Amniotic epithelial cell (primary cell): Measurements from ENCODE around the gene PIP4K2C.
"Not testable (repeated sequence)": the region's sequence is repeated elsewhere in the genome, so short reads cannot be mapped to it uniquely, and the experiment has no call there.

Experiments
- DNase-seq: peaks from one replicate; pipeline ENCODE4 v3.0.0-alpha.2; 2010; ENCODE audit warnings: low read depth

Gene PIP4K2C

GRCh38 chr12:57609781-57610553 lies 19.0 kb downstream of the PIP4K2C start:
- no peak for DNase-seq

- no peak for DNase-seq
Measured at GRCh38 chr12:57610554-57611107, 19.6 kb downstream of the PIP4K2C start.

DNA sequence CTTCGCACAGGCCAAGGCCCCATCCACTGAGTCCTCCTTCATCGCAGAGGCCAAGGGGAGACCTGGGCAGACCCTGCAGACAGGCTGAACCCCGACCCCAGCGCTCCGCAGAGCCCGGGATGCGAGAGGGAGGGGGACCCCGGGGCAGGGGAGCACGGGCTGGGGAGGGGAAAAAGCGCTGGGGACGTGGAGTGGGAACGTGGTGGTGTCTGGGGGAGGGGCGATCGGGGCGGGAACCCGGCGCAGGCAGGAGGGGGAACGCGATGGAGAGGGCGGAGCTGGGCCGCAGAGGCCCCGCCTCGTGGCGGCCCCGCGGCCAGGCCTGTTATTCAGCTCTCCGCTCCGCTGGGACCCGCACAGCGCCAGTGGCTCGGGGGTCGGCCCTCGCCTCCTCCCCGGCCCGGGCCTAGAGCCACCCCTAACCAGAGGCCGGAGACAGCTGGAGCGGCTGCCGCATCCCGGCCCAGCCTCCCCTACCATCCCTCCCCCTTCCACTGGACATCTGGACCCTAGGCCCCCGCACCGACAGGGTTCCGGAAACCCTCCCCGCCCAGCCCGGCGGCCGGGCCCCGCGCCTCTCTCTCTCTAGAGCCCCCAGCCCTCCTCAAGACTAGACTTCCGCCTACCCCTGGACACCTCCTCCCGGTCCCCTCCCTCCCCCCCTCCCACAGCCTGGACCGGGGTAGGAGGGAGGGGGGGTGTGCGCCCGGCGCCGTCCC lies 20.3 kb downstream of the PIP4K2C start, which contains the start of gene ARHGEF25:
TSS of gene ARHGEF25 (plus strand) at position 328 of the 719 bp plus-strand sequence. CDS start 460 bp downstream, outside the sequence.
- DNase-seq = peak; percentile 47

DNA sequence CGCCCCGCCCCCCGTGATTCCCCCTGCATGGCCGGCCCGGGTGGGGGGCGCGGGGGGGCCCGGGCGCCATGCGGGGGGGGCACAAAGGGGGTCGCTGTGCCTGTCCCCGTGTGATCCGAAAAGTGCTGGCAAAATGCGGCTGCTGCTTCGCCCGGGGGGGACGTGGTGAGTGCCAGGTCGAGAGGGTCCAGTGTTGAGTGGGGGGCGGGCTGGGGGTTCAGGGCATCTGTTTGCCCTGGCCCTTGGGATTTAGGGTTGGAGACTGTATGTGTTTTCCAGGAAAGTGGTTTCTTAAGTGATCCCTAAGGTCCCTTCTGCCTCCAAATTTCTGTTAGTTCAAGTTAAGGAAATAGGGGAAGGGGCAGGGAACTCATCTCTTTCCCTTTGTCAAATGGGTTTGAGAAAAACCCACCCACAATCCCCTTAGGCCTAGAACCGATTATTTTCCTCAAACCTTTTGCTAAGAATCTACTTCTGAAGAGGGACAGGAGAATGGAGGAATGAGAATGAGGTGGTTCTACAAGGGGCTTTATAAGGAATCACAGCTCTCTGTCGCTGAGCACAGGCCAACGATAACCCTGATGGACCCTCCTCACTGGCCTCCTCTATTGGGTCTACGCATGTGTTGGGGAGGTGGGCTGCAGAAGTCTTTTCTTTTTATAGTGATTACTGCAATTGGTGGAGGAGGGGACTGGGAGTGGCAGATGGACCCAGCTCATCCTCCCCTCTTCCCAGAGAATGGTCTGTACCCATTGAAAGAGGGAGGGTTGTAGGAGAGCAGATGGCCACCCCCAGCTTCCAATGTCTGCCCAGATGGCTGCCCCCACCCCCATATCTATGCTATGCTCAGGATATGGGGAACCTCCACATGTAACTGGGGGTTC lies 21.1 kb downstream of the PIP4K2C start:
- no peak for DNase-seq

GRCh38 chr12:57612711-57613426 lies 21.9 kb downstream of the PIP4K2C start:
- DNase-seq = no peak

GRCh38 chr12:57613427-57614109 lies 22.6 kb downstream of the PIP4K2C start:
- no peak for DNase-seq

DNA sequence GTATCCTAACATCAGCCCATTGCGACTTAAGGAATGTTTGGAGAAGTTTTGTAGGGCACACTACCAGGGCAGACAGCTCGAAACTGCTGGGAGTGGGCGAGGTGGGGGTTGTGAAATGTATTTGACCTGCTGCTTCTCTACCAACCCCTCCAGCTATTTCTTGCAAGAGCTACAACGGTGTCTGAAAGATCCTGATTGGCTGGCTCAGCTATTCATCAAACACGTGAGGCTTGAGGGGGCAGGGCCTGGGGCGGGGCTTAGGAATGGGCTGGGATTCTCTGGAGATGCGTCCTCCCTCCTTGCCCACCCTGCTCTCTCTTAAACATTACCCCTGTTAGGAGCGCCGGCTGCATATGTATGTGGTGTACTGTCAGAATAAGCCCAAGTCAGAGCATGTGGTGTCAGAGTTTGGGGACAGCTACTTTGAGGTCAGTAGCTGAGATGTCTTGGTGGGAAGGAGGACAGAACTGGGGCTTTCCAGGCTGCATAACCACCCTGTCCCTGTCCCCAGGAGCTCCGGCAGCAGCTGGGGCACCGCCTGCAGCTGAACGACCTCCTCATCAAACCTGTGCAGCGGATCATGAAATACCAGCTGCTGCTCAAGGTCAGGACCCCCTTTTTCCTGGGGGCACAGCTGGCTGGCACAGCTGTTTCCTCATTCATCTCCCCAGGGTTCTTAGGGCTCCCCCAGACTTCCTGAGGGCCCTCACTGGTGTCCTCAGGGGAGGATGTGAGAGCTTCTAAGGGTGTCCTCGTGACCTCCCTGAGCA lies 23.4 kb downstream of the PIP4K2C start:
- DNase-seq = peak; percentile 56

DNA sequence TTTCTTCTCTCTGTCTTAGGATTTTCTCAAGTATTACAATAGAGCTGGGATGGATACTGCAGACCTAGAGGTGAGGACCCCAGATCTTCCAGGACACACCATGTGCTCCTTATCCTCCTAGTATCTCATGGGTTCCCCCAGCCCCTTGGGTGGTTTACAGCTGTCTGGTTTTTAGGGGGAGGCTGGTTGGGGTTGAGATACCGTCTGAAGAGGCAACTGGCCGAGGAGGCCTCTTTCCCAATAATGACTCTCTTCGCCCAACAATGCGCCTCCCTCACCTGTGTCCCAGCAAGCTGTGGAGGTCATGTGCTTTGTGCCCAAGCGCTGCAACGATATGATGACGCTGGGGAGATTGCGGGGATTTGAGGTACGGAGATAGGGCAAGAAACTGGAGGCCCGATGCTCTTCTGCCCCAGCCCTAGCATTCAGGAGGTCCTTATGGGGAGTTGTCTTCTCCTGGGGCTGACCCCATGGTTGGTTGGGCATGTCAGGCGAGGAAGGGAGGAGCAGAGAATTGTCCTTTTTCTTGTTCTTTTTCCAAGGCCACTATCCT lies 24.0 kb downstream of the PIP4K2C start:
- no peak for DNase-seq

DNA sequence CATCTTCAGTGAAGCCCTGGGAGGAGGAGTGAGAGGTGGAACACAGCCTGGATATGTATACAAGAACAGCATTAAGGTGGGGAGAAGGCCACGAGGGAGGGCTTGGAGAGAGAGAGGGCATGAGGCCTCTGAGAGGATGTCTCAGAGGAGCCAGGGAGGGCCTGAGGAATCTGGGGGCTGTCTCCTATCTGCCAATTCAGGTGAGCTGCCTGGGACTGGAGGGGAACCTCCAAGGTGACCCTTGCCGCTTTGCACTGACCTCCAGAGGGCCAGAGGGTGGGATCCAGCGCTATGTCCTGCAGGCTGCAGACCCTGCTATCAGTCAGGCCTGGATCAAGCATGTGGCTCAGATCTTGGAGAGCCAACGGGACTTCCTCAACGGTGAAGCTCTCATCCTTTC lies 24.6 kb downstream of the PIP4K2C start:
- no peak for DNase-seq

DNA sequence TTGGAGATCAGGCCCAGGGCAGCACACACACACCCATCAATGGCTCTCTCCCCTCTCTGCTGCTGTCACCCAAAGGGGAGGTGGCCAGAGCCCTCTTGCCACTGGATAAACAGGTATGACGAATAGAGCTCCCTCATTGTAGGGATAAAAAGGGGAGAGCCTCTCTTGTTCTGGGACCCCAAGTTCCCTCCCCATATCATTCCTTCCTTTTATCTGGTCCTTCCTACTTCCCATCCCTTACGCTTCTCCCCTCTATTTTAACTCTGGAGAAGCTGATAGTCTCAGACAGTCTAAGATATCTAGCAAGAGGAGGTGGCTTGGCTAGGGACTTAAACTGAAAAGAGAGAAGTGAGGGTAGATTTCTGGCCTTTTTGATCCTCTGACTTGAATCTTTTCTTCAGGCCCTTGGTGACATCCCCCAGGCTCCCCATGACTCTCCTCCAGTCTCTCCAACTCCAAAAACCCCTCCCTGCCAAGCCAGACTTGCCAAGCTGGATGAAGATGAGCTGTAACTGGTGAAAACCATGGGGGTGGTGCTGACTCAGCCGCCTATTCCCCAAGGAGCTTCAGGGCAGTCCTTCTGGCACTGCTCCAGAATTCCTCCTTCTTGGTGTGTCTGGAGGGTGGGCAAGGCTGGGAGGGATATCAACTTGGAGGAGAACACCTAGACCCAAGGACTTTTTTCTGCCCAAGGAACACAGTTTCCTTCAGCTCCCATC lies 25.6 kb downstream of the PIP4K2C start:
- DNase-seq = peak; percentile 36

DNA sequence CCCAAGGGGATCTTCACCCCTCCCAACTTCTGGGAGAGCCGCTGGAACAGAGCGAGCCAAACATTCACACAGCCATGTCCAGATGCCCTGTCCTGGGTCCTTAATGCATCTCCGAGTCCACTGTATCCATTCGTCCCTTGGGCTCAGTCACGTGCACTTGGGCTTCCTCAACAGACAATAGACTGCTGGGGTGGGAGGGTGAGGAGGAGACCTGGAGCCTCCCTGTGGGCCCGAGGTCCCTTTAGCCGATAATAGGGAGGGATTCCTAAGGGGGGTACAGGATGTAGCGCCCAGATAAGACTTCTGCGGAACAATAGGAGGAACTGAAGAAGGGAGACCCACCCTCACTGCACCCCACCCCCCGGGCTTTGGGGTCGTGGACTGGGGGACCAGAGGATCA lies 26.9 kb downstream of the PIP4K2C start:
- DNase-seq = no peak

- not testable (repeated sequence) for DNase-seq
Measured at GRCh38 chr12:57618431-57618830, 27.4 kb downstream of the PIP4K2C start.

GRCh38 chr12:57618966-57619433 lies 28.0 kb downstream of the PIP4K2C start:
- no peak for DNase-seq

DNA sequence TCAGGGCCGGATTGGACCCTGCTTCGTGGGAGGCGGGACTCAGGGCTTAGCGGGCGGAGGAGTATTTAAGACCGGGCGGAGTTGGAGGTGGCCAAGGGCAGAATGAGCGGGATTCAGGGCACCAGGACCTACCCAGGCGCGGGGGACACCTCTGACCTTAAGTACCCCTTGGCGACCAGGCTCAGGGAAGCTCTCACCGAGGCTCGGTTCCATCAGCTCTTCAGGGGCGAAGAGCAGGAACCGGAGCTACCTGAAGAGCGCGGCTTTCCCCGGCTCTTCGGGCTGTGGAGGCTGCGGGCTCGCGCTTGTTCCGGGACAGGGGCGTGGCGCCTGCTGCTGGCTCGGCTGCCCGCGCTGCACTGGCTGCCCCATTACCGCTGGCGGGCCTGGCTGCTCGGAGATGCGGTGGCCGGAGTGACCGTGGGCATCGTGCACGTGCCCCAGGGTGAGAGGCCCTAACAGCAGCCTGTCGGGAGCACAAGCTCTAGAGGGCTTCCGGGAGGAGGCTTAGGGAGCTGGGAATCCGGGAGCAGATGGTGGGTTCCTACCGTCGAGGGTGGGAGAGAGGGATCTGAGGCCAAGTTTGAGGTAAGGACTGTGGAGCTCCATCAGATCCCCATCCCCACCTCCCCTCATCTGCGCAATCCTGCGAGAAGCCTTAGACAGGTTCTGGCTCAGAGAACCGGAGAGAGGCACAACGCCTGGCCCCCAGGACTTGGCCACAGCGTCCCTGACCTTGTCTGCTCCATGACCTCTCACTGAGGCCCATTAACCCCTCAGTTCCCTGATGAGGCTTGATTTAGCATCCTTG lies 28.6 kb downstream of the PIP4K2C start:
- no peak for DNase-seq

DNA sequence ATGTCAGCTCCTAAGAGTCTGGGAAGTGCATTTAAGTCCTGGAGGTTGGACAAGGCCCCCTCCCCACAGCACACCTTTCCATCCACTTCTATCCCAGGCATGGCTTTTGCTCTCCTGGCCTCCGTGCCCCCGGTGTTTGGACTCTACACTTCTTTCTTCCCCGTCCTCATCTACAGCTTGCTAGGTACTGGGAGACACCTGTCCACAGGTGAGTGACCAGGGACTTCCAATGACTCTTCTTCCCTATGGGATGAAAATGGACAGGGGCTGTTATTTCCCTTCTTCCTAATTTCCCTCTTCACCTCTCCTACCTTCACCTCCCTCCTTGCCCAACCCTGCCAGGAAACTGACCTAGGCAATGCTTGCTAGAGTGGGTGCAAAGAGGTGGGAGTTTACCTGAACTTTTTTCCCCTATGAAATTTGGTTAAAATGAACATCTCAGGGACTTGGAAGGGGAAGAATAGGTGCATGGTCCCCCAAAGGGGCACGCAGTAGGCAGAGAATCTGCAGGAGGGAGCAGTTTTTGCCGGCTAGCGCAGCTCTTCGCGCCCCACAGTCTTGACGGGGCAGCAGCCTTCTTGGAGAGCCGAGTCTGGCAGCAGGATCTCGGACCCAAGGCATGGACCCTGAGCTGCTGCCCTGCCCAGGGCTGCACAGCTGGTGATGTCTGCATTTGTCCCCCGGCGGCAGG lies 29.4 kb downstream of the PIP4K2C start:
- no peak for DNase-seq

DNA sequence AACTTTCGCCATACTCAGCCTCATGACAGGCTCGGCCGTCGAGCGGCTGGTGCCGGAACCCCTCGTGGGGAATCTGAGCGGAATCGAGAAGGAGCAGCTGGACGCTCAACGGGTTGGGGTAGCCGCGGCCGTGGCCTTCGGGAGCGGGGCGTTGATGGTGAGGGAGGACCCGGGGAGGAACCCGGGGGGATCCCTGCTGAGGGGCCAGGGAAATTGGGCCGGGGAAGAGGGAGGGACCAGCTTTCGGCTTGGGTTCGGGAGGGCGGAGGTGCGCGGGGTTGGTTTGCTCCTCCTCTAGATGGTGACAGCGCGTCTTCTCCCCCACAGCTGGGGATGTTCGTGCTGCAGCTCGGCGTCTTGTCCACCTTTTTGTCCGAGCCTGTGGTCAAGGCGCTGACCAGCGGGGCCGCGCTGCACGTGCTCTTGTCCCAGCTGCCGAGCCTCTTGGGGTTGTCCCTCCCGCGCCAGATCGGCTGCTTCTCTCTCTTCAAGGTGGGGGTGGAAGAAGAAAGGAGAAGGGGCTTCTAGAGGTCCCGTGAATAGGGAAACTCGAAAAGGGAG lies 30.0 kb downstream of the PIP4K2C start:
- no peak for DNase-seq
